ENCODE results near the gene SLC35F4.

SLC35F4 gene

GRCh38 chr14:57845802-57846531 is 19.9 kb downstream of the SLC35F4 start:
- no peak for TF ChIP-seq CTCF (IDR thresholded peaks at IDR 0.05; ENCODE audit: control insufficient read depth, extremely low read depth, insufficient read depth)
- no peak overlapping the region for H3K4me3 ChIP-seq (ENCODE audit: low read depth, low read length)
- DNase-seq (ENCODE audit: low read depth): no peak

DNA sequence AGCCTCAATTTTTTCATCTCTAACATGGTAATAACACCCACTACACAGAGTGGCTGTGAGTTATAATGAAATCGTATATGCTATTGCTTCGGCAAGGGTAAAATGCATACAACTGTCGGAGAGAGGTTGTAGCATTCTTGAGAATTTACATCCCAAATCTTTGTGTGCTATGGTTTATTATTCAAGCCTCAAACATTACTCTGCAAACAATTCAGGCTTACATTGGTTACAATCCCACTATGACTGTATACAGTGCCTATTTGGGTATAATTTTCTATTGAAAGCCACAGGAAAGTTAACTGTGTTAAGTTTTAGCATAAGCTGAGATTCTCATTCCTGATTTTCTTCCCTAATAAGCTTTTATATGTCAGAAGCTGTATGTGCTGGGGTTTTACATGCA is 20.6 kb downstream of the SLC35F4 start:
- H3K4me3 ChIP-seq (ENCODE audit: low read depth, low read length): no peak overlapping the region
- DNase-seq (ENCODE audit: low read depth): no peak
- TF ChIP-seq CTCF (IDR thresholded peaks at IDR 0.05; ENCODE audit: control insufficient read depth, extremely low read depth, insufficient read depth): no peak

- TF ChIP-seq CTCF (IDR thresholded peaks at IDR 0.05; ENCODE audit: control insufficient read depth, extremely low read depth, insufficient read depth): no peak
- H3K4me3 ChIP-seq (ENCODE audit: low read depth, low read length): no peak overlapping the region
- DNase-seq (ENCODE audit: low read depth): no peak
These were observed 28.6 kb downstream of the SLC35F4 start for GRCh38 chr14:57837267-57837666.

DNA sequence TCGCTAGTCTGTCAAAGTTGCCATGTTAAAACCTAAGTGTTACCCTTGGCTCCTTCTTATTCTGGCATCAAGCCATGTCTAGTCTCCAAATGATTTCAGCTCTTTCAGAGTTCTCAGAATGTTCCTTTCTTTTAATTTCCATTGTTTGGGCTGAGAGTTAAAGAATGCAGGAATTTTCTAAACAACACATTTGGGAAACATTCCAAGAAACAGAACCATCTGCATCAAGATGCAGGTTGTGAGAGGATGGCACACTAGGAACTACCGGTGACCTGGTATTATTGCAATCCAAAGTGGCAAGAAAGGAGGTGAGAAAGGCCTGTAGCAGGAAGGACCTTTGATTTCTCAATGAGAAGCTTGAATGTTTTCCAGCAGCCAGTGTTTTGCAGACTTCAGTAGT is 30.1 kb downstream of the SLC35F4 start:
- no peak for TF ChIP-seq CTCF (IDR thresholded peaks at IDR 0.05; ENCODE audit: control insufficient read depth, extremely low read depth, insufficient read depth)
- DNase-seq (ENCODE audit: low read depth): no peak

DNA sequence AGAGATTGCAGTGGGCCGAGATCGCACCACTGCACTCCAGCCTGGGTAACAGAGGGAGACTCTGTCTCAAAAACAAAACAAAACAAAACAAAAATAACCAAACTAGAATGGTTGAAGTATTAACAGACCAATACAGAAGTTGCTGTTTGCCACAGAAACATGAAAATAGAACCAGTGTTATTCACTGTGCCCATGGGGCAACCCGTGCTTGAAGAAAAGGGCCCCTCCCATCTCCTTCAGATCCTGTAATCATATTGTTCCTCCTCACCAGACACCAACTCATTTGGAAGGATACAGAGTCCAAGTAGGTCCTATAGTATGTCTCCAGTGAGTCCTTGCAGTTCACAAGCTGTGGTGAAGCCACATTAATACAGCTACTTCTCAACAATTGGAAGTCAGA is 30.9 kb downstream of the SLC35F4 start:
- DNase-seq (ENCODE audit: low read depth): no peak
- TF ChIP-seq CTCF (IDR thresholded peaks at IDR 0.05; ENCODE audit: control insufficient read depth, extremely low read depth, insufficient read depth): no peak
- H3K4me3 ChIP-seq (ENCODE audit: low read depth, low read length): no peak overlapping the region

More for the DNA sequence above, 30.1 kb downstream of the SLC35F4 start:
- H3K4me3 ChIP-seq (ENCODE audit: low read depth, low read length): no peak overlapping the region

GRCh38 chr14:57834001-57834598 is 31.8 kb downstream of the SLC35F4 start:
- DNase-seq (ENCODE audit: low read depth): no peak
- no peak for TF ChIP-seq CTCF (IDR thresholded peaks at IDR 0.05; ENCODE audit: control insufficient read depth, extremely low read depth, insufficient read depth)
- H3K4me3 ChIP-seq (ENCODE audit: low read depth, low read length): no peak overlapping the region

All from LNCaP clone FGC (cell line).